GM19023 (cell line): ENCODE data around the gene MUC20.
"Not testable (repeated sequence)": the region's sequence is repeated elsewhere in the genome, so short reads cannot be mapped to it uniquely, and the experiment has no call there.

Source experiments
- ATAC-seq: cut with Tn5 transposase; IDR thresholded peaks from one replicate; pipeline ENCODE4 v1.9.1; 2021; ENCODE audit warnings: mild to moderate bottlenecking, moderate library complexity; ENCODE audit not compliant: unreplicated experiment

The MUC20 gene

DNA sequence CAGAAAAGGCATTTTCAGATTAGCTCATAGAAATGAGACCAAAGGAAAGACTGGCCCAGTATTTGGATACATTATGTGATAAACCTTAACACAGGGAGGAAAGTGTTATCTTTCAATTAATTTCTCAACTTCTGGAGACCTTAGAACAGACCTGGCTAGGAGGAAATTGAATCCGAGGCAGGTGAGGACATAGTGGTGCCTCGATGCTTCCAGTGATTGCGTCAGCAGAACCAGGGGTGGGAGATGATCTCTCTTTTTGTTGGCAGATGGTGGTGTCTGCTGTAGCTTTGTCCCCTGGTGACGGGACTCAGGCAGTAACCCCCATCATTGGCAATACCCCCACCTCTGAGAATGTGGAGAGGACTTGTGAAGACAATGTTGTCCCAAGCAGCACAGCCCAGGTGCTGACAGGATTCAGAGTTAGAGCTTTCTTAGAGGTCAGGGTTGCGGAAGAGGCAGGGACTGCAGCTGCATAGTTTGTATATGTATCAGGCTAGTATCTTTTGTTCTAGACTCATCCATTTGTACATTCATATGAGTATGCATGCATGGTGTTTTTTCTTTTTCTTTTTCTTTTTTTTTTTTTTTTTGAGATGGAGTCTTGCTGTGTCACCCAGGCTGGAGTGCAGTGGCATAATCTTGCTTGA lies 27.9 kb upstream of the MUC20 start:
- ATAC-seq = no peak

DNA sequence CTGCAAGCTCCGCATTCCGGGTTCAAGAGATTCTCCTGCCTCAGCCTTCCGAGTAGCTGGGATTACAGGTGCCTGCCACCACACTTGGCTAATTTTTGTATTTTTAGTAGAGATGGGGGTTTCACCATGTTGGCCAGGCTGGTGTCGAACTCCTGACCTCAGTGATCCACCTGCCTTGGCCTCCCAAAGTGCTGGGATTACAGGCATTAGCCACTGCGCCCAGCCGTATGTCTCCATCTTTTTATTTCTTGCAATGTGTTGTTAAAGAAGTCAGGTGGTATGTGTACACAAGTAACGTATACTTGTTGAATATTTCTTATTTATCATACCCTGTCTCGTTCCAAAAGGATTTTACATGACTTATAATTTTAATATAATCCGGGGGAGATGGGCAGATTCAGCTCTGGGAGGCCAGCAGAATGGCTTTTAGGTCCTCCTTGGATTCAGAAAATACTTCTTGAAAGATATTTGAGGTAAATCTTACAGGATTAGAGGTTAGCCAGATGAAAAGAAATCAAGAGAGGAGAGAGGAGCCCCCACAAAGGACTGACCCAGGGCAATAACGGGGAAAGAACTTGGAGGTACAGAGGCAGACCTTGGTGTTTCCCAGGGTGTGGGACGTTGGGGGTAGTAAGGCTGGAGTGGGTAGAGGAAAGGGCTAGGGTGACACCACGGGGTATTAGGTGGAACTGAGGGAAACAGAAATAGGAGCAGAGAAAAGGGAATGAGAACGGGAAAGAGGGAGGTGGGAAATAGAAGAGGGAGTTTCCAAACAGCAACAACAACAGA lies 27.2 kb upstream of the MUC20 start:
- ATAC-seq = no peak

DNA sequence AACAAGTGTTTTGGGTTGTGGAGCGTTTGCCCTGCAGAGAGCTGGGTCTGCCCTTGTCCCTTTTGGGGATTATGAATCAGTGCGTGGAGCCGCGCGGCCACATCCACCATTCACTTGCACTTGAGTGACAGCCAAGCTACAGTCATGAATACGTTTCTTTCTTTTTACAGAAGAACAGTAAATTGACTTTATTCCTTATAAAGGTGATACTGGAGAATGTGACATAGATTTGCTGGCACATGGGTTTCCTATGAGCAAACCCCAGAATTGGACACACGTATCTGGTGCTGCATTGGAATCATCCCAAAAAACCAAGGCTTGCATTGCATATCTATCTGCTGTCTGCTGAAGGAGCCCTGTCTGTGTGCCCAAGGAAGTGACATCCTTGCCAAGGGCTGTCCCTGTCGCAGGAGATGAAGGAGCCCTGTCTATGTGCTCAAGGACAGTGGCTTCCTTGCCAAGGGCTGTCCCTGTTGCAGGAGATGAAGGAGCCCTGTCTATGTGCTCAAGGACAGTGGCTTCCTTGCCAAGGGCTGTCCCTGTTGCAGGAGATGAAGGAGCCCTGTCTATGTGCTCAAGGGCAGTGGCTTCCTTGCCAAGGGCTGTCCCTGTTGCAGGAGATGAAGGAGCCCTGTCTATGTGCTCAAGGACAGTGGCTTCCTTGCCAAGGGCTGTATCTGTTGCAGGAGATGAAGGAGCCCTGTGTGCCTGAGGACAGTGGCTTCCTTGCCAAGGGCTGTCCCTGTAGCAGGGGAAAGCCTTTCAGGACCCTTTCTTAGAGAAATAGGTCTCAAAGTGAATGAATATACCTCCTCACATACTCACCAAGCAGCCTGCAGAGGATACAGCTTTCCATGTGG lies 26.3 kb upstream of the MUC20 start:
- not testable (repeated sequence) for ATAC-seq

DNA sequence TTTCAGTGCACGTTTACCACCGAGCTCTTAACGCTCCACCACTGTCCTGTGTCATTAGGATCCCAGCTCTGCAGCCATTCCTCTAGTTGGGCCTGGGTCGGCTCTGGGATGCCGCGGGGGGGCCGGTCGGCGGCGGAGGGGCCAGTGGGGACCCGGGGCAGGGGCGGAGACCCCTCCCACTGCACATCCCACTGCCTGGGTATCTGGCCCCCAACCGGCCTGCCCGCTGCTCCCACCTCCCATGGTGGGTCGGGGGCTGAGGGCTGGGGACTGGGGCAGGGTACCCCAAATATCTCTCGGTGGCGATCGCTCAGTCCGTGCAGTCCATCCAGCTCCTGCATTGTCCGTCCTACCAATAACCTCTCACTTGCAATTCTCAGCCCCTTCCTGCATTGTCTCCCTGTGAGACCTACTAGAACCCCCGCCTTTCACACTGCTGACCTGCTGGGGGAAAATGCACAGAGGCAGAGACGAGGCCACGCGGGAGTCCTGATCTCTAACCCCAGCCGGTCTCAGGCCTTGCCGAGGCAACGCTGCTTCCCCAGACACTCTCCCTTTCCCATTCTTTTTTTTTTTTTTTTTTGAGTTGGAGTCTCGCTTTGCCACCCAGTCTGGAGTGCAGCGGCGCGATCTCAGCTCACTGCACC lies 24.0 kb upstream of the MUC20 start:
- no peak for ATAC-seq

DNA sequence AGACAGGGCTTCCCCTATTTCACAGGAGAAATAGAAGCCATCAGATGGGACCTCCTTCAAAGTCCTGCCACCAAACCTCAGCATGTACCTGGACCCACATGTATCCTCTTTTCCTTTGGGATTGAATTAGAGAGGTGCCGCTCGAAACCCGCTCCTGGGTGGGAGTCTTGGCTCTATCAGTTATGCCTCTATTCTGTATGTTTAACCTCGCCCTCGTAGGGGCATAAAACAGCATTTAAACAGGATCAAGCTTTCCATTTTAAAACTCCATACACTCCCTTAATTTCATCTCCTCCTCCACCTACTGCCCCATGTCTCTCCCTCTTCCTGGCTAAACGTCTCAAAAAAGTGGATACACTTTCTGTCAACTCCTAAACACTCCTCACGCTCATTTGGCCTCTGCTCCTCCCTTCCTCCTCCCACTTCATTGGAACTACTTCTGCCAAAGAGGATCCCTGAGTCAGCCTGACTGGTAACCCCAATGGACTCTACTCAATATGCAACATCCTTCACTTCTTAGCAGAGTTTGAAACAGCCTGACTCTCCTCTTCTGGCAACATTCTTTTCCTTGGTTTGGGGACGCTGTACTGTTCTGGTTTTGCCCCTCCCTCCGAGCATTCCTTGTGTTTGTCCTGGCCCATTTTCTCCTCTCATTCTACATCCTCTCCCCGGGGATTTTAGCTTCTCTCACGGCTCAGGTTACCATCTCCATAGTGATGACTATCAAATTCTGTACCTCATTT lies 23.0 kb upstream of the MUC20 start:
- ATAC-seq = no peak

DNA sequence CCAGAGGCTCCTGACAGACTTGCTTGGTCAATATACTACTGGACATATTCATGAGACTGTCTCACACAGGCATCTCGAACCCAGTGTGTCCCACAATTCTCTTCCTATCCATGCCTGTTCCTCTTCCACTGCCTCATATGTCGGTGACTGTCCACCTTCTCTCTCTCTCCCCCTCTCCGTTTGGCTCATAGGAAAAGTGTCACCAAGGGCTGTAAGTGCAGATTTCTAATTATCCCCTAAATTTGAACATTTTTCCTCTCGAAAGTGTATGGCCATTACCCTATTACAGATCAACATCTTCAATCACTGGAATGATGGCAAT lies 22.5 kb upstream of the MUC20 start:
- no peak for ATAC-seq

DNA sequence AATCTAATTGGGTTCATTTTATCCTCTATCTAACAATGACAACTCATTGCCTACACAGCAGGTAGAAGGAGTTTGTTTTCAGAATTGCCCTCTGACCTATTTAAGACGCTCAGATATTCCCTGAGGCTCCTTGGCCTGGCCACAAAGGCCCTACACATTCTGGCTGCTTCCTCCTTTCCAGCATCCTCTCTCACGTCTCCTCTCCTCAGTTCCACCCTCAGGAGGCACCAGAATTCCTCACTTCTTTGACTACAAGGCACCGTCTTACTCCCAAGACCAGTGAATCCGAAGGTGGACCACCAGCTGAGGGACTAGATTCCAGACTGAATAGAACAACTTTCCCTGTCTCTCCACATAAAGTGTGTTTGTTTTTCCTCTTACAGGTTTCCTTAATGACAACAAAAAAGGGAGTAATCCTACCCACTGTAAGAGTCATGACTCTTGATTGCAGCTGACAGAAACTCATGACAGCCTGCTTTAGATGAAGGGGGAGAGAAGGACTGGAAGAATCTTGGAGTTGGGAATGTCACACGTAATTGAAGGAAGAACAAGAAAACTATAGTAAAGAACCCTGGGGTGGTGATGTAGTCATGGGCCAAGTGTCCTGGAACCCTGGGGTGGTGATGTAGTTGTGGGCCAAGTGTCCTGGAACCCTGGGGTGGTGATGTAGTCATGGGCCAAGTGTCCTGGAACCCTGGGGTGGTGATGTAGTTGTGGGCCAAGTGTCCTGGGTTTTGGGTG lies 22.0 kb upstream of the MUC20 start:
- ATAC-seq = no peak

DNA sequence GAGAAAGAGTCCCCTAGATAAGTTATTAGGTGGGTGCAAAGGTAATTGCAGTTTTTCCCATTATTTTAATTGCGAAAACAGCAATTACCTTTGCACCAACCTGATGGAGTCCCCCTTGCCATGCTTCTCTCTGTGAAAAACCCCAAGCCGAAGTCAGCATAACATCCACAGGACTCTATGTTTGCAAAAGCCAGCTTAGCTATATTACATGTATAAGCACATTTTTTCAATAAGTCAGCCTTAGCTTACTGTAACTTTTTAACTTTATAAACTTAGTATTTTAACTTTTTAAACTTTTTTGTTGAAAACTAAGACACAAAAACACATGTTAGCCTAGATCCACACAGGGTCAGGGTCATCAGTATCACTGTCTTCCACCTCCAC lies 21.4 kb upstream of the MUC20 start:
- ATAC-seq = no peak

DNA sequence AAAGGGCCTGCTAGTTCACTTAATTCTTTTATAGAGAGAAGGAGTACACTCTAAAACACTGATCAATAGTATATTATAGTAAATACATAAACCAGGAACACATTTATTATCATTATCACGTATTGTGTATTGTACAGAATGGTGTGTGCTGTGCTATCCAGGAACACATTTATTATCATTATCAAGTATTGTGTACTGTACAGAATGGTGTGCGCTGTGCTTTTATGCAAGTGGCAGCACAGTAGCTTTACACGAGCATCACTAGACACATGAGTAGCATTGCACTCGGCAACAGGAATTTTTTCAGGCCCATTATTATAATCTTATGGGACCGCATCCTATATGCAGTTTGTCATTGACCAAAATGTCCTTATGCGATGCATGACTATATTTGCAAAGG lies 20.9 kb upstream of the MUC20 start:
- no peak for ATAC-seq

DNA sequence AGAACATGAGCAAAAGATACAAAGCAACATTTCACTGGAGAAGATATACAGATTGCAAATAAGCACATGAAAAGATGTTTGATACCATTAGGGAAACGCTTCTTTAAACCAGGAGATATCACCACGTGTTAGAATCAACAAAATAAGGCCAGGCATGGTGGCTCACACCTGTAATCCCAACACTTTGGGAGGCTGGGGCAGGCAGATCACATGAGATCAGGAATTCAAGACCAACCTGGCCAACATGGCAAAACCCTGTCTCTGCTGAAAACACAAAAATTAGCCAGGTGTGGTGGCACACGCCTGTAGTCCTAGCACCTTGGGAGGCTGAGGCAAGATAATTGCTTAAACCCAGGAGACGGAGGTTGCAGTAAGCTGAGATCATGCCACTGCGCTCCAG lies 20.5 kb upstream of the MUC20 start:
- ATAC-seq = no peak

DNA sequence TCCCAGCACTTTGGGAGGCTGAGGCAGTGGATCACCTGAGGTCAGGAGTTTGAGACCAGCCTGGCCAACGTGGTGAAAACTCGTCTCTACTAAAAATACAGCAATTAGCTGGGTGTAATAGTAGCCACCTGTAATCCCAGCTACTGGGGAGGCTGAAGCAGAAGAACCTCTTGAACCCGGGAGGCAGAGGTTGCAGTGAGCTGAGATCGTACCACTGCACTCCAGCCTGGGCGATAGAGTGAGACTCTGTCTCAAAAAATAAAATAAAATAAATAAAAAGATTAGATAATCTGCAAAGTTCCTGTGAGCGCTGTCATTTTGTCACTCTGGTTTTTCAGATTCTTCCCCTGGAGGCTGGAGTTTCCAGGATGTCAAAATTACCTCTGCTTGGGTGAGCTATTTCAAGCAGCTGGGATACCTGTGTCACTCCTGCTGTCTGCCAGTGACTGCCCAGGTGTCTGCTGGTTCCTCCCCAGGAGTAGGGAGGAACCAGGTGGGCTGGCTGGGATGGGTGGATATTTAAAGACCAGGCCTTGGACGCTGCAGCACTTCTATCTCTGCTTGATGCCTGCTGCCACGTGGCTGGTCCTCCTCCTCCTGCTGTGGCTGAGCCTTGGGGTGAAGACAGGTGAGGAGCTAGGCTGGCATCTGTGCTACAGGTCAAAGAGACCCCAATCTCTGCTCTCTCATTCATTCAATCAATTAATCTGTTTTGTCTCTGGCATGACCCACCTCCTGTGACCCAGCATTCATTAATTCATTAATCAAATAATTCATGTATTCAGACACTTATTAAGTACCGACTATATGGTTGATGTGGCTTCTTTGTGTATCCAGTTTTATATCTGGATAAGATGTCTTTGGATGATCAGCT lies 19.5 kb upstream of the MUC20 start:
- ATAC-seq = no peak

DNA sequence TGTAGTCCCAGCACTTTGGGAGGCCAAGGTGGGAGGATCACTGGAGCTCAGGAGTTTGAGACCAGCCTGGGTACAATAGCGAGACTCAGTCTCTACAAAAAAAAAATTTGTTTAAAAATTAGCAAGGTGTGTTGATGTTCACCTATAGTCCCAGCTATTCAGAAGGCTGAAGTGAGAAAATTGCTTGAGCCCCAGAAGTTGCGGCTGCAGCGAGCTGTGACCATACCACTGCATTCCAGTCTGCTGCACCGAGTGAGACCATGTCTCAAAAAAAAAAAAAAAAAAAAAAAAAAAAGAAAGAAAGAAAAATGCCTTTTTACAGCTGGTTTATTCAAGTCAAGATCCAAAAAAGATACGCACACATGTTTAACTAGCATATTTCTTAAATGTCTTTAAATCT lies 17.0 kb upstream of the MUC20 start:
- ATAC-seq = no peak

DNA sequence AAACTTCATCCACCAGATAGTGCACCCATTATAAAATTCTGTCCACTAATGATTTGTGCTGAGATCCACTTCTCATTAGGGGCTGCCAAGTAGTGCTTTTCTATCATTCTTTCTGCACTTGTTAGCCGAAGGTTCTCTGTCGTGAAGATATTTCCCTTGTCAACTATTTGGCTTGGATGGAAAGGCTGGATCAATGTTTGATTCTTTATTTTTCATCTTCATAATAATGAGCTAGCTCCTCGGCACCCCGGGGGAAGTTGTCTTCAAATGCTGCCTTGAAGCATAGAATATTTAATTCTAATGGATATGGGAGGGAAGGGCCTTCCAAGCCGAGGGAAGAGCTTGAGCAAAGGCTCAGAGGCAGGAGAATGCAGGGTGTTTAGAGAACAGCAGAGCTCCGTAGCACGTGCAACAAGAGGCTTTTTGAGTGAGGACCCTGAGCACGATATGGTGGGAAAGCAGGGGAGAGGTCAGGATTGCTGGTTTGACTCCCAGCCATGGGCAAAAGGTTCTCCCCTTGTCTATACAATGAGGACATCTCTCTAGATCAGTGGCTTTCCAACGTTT lies 16.3 kb upstream of the MUC20 start:
- ATAC-seq = no peak

DNA sequence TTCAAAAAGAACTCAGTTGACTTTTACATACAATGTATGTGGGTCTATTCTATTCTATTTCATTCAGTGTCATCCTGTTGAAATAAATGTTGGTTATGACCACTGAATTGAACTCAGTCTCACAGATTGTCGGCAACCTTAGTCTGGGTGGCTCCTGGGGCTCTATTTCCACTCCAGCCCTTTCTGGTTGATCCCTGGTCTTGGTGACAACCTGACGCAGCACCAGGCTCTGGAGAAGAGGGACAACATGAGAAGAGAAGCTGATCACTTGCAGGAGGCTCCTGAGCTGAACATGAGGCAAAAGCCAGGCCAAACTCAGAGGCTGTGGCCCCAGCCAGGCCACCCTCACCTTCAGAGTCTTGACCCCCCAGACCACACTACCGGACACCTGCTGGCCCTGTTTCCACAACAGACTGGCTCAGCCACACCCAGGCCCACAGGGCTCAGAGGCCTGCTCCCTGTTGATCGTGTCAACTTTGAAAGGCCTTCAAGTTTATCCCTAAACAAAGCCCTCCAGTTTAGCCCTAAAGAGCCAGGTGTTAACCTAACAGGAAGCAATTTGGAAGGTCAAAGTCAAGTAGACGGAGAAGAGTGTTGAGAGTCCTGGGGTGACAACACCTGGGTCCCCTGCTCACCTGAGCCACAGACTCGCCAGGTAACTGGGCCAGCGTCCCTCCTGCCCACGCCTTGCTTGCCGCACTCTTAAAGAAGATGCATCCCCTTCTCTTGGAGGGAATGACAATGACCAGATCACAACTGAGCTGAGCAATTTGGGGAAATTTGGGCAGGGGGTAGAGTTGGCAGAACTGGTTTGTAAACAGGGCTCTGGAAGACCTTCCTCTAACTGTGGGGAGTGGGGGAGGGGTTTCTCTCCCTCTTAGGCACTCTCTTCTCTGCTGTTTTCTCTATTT lies 15.4 kb upstream of the MUC20 start:
- no peak for ATAC-seq

DNA sequence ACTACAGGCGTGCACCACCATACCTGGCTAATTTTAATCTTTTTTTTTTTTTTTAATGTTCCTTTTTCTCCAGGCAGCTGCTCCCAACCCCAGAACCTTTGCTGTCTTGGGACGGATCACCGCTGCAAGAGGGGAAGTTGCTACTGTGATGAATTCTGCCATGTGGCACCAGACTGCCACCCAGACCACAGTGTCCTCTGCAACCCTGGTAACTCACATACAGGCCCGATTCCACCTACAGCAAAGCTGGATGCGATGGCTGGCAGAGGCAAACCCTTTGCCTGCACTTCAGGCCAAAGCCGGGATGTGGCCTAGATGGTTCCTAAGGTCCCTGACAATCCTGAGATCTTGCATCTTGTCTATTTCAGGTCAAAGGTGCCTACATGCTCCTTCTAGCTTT lies 12.7 kb upstream of the MUC20 start:
- no peak for ATAC-seq

DNA sequence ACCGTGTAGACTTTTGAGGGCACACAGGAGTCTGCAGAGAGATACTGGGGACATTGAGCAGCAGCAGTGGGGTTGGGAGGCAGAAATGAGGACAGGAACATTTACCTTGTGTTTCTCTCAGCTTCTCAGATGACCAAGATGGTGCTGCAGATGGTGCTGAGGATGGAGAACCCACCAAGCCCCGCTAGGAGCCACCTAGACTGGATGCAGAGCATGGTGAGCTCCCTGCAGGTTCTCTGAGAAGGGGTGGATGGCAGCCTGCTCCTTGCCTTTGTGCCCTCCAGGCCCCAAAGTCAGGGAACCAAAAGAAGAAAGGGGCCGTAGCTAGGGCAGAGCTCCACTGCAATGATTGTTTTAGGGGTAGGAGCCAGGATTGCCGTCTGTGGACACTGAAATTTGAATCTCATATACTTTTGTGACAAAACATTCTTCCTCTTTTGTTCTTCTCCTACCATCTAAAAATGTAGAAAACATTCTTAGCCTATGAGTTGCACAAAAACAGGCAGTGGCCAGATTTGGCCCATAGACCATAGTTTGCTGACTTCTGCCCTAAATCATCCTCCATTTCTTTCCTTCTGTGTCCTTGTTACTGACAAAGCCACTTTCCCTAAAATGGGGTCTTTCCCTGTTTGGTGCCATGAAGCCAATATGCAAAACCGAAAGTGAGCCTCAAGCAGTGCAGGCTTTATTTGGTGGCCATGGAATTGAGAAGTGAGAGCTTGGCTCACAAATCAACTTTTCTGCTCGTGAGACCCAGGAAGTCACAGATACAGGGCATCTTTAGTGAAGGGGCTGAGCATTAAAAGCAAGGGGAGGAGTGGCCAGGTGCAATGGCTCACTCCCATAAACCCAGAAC lies 11.9 kb upstream of the MUC20 start:
- no peak for ATAC-seq

DNA sequence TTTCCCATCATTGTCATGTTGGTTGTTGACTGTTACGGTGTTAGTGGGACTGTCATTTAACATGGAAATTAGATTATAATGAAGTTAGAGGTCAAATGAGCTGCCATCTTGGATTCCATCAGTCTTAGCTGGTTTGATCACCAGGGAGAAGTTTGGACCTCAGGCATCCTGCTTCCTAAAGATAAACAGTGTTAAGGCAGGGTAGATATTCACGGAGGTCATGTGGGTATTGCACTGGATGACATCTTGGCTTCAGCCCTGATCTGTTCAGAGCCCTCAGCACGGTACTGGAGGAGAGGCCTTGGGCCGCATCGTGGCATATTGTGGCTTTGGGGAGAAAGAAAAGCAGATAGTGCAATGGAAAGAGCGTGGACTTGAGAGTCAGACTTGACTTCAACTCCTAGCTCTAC lies 11.1 kb upstream of the MUC20 start:
- ATAC-seq = no peak
